Cardiac muscle cell (in vitro differentiated cells and primary cell): ENCODE measurements around the gene DACT3. TPM values are rescaled to one million over a fixed set of nuclear protein-coding genes. Genes with fewer than 3 reads are reported as not detected.

Experiments
- DNase-seq, 2 donors: peaks; one replicate each; pipeline versions ENCODE4 v3.0.0 to v3.0.0-alpha.2; 2010 to 2017; ENCODE audit warnings: low read depth in 1 of 2, low spot score in 1 of 2
- H3K27ac ChIP-seq: fragments of 200-600 bp; sonication (generic); 2 replicates; pipeline ENCODE4 v1.5.1; 2016
- H3K27me3 ChIP-seq: fragments of 200-600 bp; sonication (generic); 2 replicates; pipeline ENCODE4 v1.6.0; 2016; ENCODE audit warnings: control low read depth
- H3K36me3 ChIP-seq: fragments of 200-600 bp; sonication (generic); 2 replicates; pipeline ENCODE4 v1.5.1; 2016; ENCODE audit warnings: control low read depth
- H3K4me1 ChIP-seq: fragments of 200-600 bp; sonication (generic); 2 replicates; pipeline ENCODE4 v1.8.1; 2017; ENCODE audit warnings: low read depth, mild to moderate bottlenecking, mixed run types
- H3K4me3 ChIP-seq: fragments of 200-600 bp; sonication (generic); 2 replicates; pipeline ENCODE4 v1.5.1; 2016; ENCODE audit warnings: mild to moderate bottlenecking
- H3K9me3 ChIP-seq: fragments of 200-600 bp; sonication (generic); 2 replicates; pipeline ENCODE4 v1.5.1; 2017; ENCODE audit warnings: low read depth, mild to moderate bottlenecking, control low read depth
- polyA plus RNA-seq: library from polyadenylated mRNA; unstranded; fragments of >200 nt; fragmentation: Nextera tagmentation; extraction: Ambion mirVana; gene quantifications from 2 replicates; pipeline ENCODE4 v1.2.1, GENCODE V29; 2016
- total RNA-seq: library from RNA; depleted of rRNA; stranded (reverse); fragments of >200 nt; gene quantifications from 2 replicates; pipeline ENCODE4 v1.2.3, GENCODE V29; 2016
- TF ChIP-seq, protein P1 (sequence below): IDR thresholded peaks from 2 replicates; pipeline ENCODE4 v1.5.1; 2012; ENCODE audit warnings: low read depth, mild to moderate bottlenecking, low read length

The DACT3 gene
- total and polyA plus RNA-seq, 2 experiments from 2014 or later, result 107 to 142 TPM

DNA sequence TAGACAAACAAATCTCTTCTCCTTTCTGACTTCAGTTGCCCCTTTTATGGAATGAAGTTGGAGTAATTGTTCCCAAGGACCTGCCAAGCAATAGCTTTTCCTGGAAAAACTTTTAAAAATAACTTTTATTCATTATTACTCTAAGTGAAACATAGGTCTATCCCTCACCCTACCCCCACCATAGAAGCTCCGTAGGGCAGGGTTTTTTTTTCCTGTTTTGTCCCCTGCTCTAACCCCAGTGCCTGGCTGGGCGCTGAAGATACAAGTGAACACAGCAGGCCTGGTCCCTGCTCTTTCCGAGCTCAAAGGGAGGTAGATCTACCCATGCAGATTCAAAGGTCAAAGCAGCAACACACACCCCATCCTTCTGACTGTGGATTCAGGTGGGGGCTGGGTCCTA lies 16.3 kb downstream of the DACT3 start:
- Histone ChIP-seq H3K36me3 (no peaks in the 10 kb centered on the region), H3K4me1 (peaks cover 12% of the 10 kb centered on the region), H3K27ac (peak overlapping the region; percentile 64), H3K9me3 (no peaks in the 10 kb centered on the region), H3K4me3 (no peak overlapping the region), H3K27me3 (peaks cover 9% of the 10 kb centered on the region)
- no peak for DNase-seq
- TF ChIP-seq, protein P1, sequence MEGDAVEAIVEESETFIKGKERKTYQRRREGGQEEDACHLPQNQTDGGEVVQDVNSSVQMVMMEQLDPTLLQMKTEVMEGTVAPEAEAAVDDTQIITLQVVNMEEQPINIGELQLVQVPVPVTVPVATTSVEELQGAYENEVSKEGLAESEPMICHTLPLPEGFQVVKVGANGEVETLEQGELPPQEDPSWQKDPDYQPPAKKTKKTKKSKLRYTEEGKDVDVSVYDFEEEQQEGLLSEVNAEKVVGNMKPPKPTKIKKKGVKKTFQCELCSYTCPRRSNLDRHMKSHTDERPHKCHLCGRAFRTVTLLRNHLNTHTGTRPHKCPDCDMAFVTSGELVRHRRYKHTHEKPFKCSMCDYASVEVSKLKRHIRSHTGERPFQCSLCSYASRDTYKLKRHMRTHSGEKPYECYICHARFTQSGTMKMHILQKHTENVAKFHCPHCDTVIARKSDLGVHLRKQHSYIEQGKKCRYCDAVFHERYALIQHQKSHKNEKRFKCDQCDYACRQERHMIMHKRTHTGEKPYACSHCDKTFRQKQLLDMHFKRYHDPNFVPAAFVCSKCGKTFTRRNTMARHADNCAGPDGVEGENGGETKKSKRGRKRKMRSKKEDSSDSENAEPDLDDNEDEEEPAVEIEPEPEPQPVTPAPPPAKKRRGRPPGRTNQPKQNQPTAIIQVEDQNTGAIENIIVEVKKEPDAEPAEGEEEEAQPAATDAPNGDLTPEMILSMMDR, result no peak

DNA sequence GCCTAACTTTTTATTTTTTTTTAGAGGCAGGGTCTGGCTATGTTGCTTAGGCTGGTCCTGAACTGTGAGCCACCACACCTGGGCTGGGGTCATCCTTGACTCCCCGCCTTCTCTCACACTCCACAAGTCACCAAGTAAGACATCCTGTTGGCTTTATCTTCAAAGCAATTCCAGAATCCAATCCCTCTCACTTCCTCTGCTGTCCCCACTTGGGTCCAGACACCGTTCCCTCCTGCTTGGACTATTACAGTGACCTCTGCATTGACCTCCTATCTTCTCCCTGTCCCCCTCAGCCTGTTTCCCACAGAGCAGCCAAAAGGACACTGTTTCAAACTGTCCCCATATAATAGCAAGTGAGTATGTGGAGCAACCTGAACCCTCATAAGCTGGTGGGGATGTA lies 20.3 kb downstream of the DACT3 start:
- Histone ChIP-seq H3K27me3 (no peaks in the 10 kb centered on the region), H3K4me3 (no peak overlapping the region), H3K27ac (peak overlapping the region; percentile 70), H3K4me1 (peaks cover 19% of the 10 kb centered on the region), H3K9me3 (no peaks in the 10 kb centered on the region), H3K36me3 (no peaks in the 10 kb centered on the region)
- TF ChIP-seq, protein P1, result no peak
- no peak for DNase-seq

DNA sequence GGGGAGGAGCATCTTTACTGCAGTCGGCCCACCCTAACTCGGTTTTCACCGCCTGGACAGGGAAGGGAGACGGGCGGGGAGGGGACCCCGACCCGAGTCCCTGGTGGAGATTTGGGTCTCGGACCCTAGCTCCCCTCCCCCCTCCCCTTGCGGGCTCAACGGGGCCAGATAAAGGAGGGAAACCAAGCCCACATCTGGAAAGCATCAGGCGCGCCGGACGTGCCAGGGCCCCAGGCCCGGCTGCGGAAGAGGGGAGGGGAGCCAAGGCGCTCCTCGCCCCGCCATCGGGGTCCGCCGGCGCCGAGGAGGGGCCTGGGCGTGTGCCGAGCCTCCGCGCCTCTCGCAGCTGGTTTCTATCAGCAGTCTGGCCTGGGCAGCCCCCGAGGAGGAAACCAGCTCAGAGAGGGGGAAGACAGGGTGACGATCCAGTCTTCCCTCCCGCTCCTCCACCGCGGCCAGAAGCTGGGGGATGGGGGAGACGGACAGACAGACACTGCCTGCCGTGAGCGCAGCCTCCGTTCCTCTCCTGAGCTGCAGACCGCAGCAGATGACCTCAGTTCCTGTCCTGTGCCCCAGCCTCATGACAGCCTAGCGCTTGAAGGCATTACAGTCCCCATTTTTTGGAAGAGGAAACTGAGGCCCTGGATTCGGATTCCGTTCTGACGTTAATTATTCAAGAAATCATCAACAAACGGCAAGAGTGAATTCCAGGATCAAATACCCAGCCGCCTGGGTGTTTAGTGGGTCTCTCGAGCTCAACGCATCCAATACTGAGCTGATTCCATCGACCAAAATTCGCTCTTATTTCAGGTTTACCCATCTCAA lies 21.4 kb downstream of the DACT3 start:
- Histone ChIP-seq H3K27ac (peak overlapping the region; percentile 70), H3K27me3 (peaks cover 4% of the 10 kb centered on the region), H3K4me3 (peak overlapping the region; percentile 45), H3K36me3 (no peaks in the 10 kb centered on the region), H3K9me3 (no peaks in the 10 kb centered on the region), H3K4me1 (peaks cover 25% of the 10 kb centered on the region)
- DNase-seq, result peak; percentile 91 to 95
- TF ChIP-seq, protein P1, result no peak

DNA sequence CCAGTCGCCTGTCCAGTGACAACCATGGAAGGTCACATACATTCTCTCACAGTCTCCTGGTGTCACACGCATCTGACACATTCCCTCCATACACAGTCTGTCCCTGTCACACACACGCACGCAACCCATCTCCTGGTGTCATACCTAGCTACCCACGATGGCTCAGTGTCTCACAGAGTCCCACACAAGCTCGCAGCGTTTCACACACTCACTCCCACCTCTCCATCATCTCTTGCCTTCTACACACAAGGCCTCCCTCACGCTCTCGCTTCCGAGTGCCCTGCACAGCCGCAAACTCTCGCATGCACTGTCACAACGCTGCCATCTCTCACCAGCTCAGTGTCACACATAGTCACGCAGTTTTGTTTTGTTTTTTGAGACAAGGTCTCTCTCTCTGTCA lies 23.8 kb downstream of the DACT3 start:
- Histone ChIP-seq H3K4me1 (peaks cover 25% of the 10 kb centered on the region), H3K27ac (no peak overlapping the region), H3K36me3 (no peaks in the 10 kb centered on the region), H3K27me3 (peaks cover 4% of the 10 kb centered on the region), H3K9me3 (no peaks in the 10 kb centered on the region), H3K4me3 (no peak overlapping the region)
- no peak for DNase-seq
- TF ChIP-seq, protein P1, result no peak

DNA sequence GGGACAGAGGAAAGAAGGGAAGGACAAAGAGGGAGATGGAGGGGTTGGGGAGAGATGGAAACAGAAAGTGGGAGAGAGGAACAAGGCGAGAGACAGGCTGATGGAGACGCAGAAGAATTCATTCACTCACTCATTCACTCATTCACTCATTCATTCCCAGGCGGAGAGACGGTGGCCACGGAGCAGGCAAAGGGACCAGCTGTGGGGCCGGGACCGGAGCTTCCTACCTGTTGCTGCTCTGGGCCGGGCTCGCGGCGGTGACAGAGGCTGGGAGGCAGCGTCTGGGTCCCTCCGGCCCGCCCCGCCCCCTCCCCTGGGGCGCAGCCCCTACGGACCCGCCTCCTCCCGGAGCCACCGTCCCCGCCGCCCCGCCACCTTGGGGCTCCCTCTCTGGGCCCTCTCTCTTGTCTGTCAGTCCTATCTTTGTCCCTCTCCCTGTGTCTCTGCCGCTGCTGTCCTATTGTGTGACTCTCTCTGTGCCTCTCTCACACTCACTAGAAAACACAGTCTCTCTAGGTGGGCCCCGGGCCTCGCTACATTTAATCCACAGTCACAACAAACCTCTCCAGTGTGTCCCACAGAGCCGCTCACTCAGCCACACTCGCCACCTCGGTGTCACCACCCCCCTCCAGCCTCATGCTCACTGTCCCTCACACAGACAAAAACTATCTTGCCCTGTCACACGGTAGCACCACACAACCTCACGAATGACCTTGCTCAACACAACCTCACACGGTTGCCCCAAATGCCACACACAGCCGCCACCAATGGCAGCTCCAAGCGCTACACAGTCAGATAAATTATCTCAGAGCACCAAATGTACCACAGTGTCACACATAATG lies 24.8 kb downstream of the DACT3 start, which contains the start of gene GNG8:
Gene GNG8 (minus strand): TSS at position 283 of the 842 bp plus-strand sequence. CDS start 1,520 bp downstream, outside the sequence.
- H3K27ac ChIP-seq, result peak within 1 kb of the TSS; percentile 54
- peak in 1 of 2 donors; percentile 35 for DNase-seq
- H3K36me3 ChIP-seq, result no peaks in the 10 kb centered on the region
- TF ChIP-seq, protein P1, result no peak
- no peaks in the 10 kb centered on the region for H3K9me3 ChIP-seq
- peaks cover 4% of the 10 kb centered on the region for H3K27me3 ChIP-seq
- H3K4me3 ChIP-seq, result peak within 1 kb of the TSS; percentile 25
- H3K4me1 ChIP-seq, result peaks cover 25% of the 10 kb centered on the region
